T-helper 1 cell treated with Interleukin-12 subunit alpha and Interleukin-12 subunit beta and Interleukin-4 antibody, amounts not matched to agents 30 μg/mL and 1 μg/mL, for 36 hours (primary cell): Measurements from ENCODE around the gene TNC.

ENCODE experiments used
- H3K27ac Mint-ChIP-seq: one replicate; pipeline ENCODE4 v1.8.0; 2021; ENCODE audit warnings: mild to moderate bottlenecking, mixed read lengths
- H3K27me3 Mint-ChIP-seq: one replicate; pipeline ENCODE4 v1.8.0; 2021; ENCODE audit warnings: low read depth, mixed read lengths
- H3K36me3 Mint-ChIP-seq: one replicate; pipeline ENCODE4 v1.8.0; 2021; ENCODE audit warnings: low read depth, mixed read lengths
- H3K4me1 Mint-ChIP-seq: one replicate; pipeline ENCODE4 v1.8.0; 2021; ENCODE audit warnings: low read depth, mixed read lengths
- H3K4me3 Mint-ChIP-seq: one replicate; pipeline ENCODE4 v1.8.0; 2021; ENCODE audit warnings: mild to moderate bottlenecking, moderate library complexity, mixed read lengths
- H3K9me3 Mint-ChIP-seq: one replicate; pipeline ENCODE4 v1.8.0; 2021; ENCODE audit warnings: mixed read lengths

TNC gene

GRCh38 chr9:115122937-115123336, 5.0 kb upstream of the TNC start:
- no peak overlapping the region for H3K27ac Mint-ChIP-seq
- H3K4me3 Mint-ChIP-seq, result no peak overlapping the region
- no peaks in the 10 kb centered on the region for H3K36me3 Mint-ChIP-seq
- H3K4me1 Mint-ChIP-seq, result peaks cover 12% of the 10 kb centered on the region
- H3K9me3 Mint-ChIP-seq, result peaks cover 7% of the 10 kb centered on the region
- H3K27me3 Mint-ChIP-seq, result peaks cover 50% of the 10 kb centered on the region

- Mint-ChIP-seq H3K27me3 (peaks cover 68% of the 10 kb centered on the region), H3K27ac (no peak overlapping the region), H3K9me3 (peaks cover 7% of the 10 kb centered on the region), H3K4me3 (no peak overlapping the region), H3K36me3 (no peaks in the 10 kb centered on the region), H3K4me1 (peaks cover 13% of the 10 kb centered on the region)
Measured at GRCh38 chr9:115121181-115121580, 3.2 kb upstream of the TNC start.

- H3K9me3 Mint-ChIP-seq, result no peaks in the 10 kb centered on the region
- no peak overlapping the region for H3K4me3 Mint-ChIP-seq
- H3K36me3 Mint-ChIP-seq, result no peaks in the 10 kb centered on the region
- peaks cover 13% of the 10 kb centered on the region for H3K4me1 Mint-ChIP-seq
- H3K27me3 Mint-ChIP-seq, result peaks cover 82% of the 10 kb centered on the region
- no peak overlapping the region for H3K27ac Mint-ChIP-seq
Measured at GRCh38 chr9:115118879-115119218, 892 bp upstream of the TNC start.

GRCh38 chr9:115116421-115117284, 1.3 kb downstream of the TNC start:
- Mint-ChIP-seq H3K4me3 (no peak overlapping the region), H3K27me3 (peaks cover 77% of the 10 kb centered on the region), H3K9me3 (no peaks in the 10 kb centered on the region), H3K4me1 (peaks cover 13% of the 10 kb centered on the region), H3K27ac (no peak overlapping the region), H3K36me3 (no peaks in the 10 kb centered on the region)

- Mint-ChIP-seq H3K4me1 (peaks cover 8% of the 10 kb centered on the region), H3K36me3 (no peaks in the 10 kb centered on the region), H3K27ac (no peak overlapping the region), H3K27me3 (peaks cover 69% of the 10 kb centered on the region), H3K4me3 (no peak overlapping the region), H3K9me3 (no peaks in the 10 kb centered on the region)
Measured at GRCh38 chr9:115115924-115116323, 2.0 kb downstream of the TNC start.

- peaks cover 70% of the 10 kb centered on the region for H3K27me3 Mint-ChIP-seq
- H3K4me3 Mint-ChIP-seq, result no peak overlapping the region
- no peaks in the 10 kb centered on the region for H3K9me3 Mint-ChIP-seq
- H3K4me1 Mint-ChIP-seq, result peaks cover 4% of the 10 kb centered on the region
- H3K36me3 Mint-ChIP-seq, result no peaks in the 10 kb centered on the region
- H3K27ac Mint-ChIP-seq, result no peak overlapping the region
Measured at GRCh38 chr9:115115117-115115880, 2.7 kb downstream of the TNC start.

GRCh38 chr9:115114546-115114945, 3.4 kb downstream of the TNC start:
- Mint-ChIP-seq H3K27ac (no peak overlapping the region), H3K4me1 (peaks cover 4% of the 10 kb centered on the region), H3K36me3 (no peaks in the 10 kb centered on the region), H3K9me3 (no peaks in the 10 kb centered on the region), H3K27me3 (peaks cover 69% of the 10 kb centered on the region), H3K4me3 (no peak overlapping the region)

GRCh38 chr9:115114084-115114483, 3.9 kb downstream of the TNC start:
- no peaks in the 10 kb centered on the region for H3K36me3 Mint-ChIP-seq
- H3K27me3 Mint-ChIP-seq, result peaks cover 69% of the 10 kb centered on the region
- H3K27ac Mint-ChIP-seq, result no peak overlapping the region
- H3K4me3 Mint-ChIP-seq, result no peak overlapping the region
- H3K4me1 Mint-ChIP-seq, result peaks cover 4% of the 10 kb centered on the region
- H3K9me3 Mint-ChIP-seq, result no peaks in the 10 kb centered on the region

GRCh38 chr9:115111874-115112273, 6.1 kb downstream of the TNC start:
- no peak overlapping the region for H3K4me3 Mint-ChIP-seq
- no peaks in the 10 kb centered on the region for H3K36me3 Mint-ChIP-seq
- peaks cover 57% of the 10 kb centered on the region for H3K27me3 Mint-ChIP-seq
- peaks cover 3% of the 10 kb centered on the region for H3K9me3 Mint-ChIP-seq
- no peak overlapping the region for H3K27ac Mint-ChIP-seq
- H3K4me1 Mint-ChIP-seq, result peaks cover under 1% of the 10 kb centered on the region

- Mint-ChIP-seq H3K4me3 (no peak overlapping the region), H3K9me3 (peaks cover 7% of the 10 kb centered on the region), H3K27ac (no peak overlapping the region), H3K36me3 (no peaks in the 10 kb centered on the region), H3K4me1 (peaks cover 8% of the 10 kb centered on the region), H3K27me3 (peaks cover 42% of the 10 kb centered on the region)
Measured at GRCh38 chr9:115109486-115109885, 8.5 kb downstream of the TNC start.

GRCh38 chr9:115107701-115108100, 10.3 kb downstream of the TNC start:
- peaks cover 2% of the 10 kb centered on the region for H3K36me3 Mint-ChIP-seq
- peaks cover 42% of the 10 kb centered on the region for H3K27me3 Mint-ChIP-seq
- H3K4me1 Mint-ChIP-seq, result peaks cover 10% of the 10 kb centered on the region
- no peak overlapping the region for H3K27ac Mint-ChIP-seq
- H3K4me3 Mint-ChIP-seq, result no peak overlapping the region
- H3K9me3 Mint-ChIP-seq, result peaks cover 12% of the 10 kb centered on the region

GRCh38 chr9:115106642-115107041, 11.3 kb downstream of the TNC start:
- Mint-ChIP-seq H3K4me1 (peaks cover 10% of the 10 kb centered on the region), H3K9me3 (peaks cover 12% of the 10 kb centered on the region), H3K36me3 (peaks cover 2% of the 10 kb centered on the region), H3K27me3 (peaks cover 42% of the 10 kb centered on the region), H3K27ac (no peak overlapping the region), H3K4me3 (no peak overlapping the region)

- no peak overlapping the region for H3K27ac Mint-ChIP-seq
- peaks cover 10% of the 10 kb centered on the region for H3K4me1 Mint-ChIP-seq
- no peak overlapping the region for H3K4me3 Mint-ChIP-seq
- H3K9me3 Mint-ChIP-seq, result peaks cover 12% of the 10 kb centered on the region
- peaks cover 2% of the 10 kb centered on the region for H3K36me3 Mint-ChIP-seq
- H3K27me3 Mint-ChIP-seq, result peaks cover 42% of the 10 kb centered on the region
Measured at GRCh38 chr9:115106001-115106400, 12.0 kb downstream of the TNC start.

- peaks cover 12% of the 10 kb centered on the region for H3K9me3 Mint-ChIP-seq
- H3K4me3 Mint-ChIP-seq, result no peak overlapping the region
- H3K4me1 Mint-ChIP-seq, result peaks cover 10% of the 10 kb centered on the region
Measured at GRCh38 chr9:115104908-115105307, 13.0 kb downstream of the TNC start.

More at GRCh38 chr9:115104908-115105307, 13.0 kb downstream of the TNC start:
- Mint-ChIP-seq H3K27ac (no peak overlapping the region), H3K27me3 (peaks cover 35% of the 10 kb centered on the region), H3K36me3 (peaks cover 2% of the 10 kb centered on the region)
